MCF 10A (cell line): ENCODE measurements around the gene RIMBP3C. TPM values are rescaled to one million over a fixed set of nuclear protein-coding genes. Genes with fewer than 3 reads are reported as not detected.

Source experiments
- BruUV-seq: library from RNA; stranded (reverse); fragments of 400-500 nt; replicated peaks from 2 replicates; lab custom pipeline; 2021; lab: Mats Ljungman, UMichigan
- CTCF ChIA-PET: fragments of 300-600 bp; sonication (Branson Sonifier 250); formaldehyde crosslinking; extraction: SDS; loops from one replicate; lab custom pipeline; 2021; ENCODE audit warnings: antibody characterized with exemption, inconsistent platforms; lab: Yijun Ruan, JAX
- POLR2A ChIA-PET: fragments of 300-600, 350-650 bp; sonication (Branson Sonifier 250); formaldehyde crosslinking; extraction: SDS; loops from one replicate; lab custom pipeline; 2020; ENCODE audit warnings: antibody characterized with exemption, inconsistent platforms; lab: Yijun Ruan, JAX
- DNase-seq: peaks from one replicate; pipeline ENCODE4 v3.0.0-alpha.2; 2018; ENCODE audit not compliant: unreplicated experiment
- H3K27ac Mint-ChIP-seq: one replicate; pipeline ENCODE4 v1.8.0; 2022; ENCODE audit warnings: mild to moderate bottlenecking, low read depth, mixed read lengths; ENCODE audit not compliant: unreplicated experiment
- H3K27me3 Mint-ChIP-seq: one replicate; pipeline ENCODE4 v1.8.0; 2022; ENCODE audit warnings: mixed read lengths; ENCODE audit not compliant: insufficient read depth, unreplicated experiment
- H3K36me3 Mint-ChIP-seq: one replicate; pipeline ENCODE4 v1.8.0; 2022; ENCODE audit warnings: mild to moderate bottlenecking, moderate library complexity, mixed read lengths; ENCODE audit not compliant: insufficient read depth, unreplicated experiment
- H3K4me1 Mint-ChIP-seq: one replicate; pipeline ENCODE4 v1.8.0; 2022; ENCODE audit warnings: mixed read lengths; ENCODE audit not compliant: insufficient read depth, unreplicated experiment
- H3K4me3 Mint-ChIP-seq: one replicate; pipeline ENCODE4 v1.8.0; 2022; ENCODE audit warnings: mild to moderate bottlenecking, moderate library complexity, mixed read lengths; ENCODE audit not compliant: unreplicated experiment
- H3K9me3 Mint-ChIP-seq: one replicate; pipeline ENCODE4 v1.8.0; 2022; ENCODE audit warnings: mixed read lengths; ENCODE audit not compliant: unreplicated experiment
- intact Hi-C: fragments of 100-400 bp; cut with micrococcal nuclease; formaldehyde crosslinking; loops from 2 replicates; pipeline ENCODE4 v1.14.1; 2022
- total RNA-seq: library from RNA; stranded (reverse); gene quantifications from 2 replicates; pipeline ENCODE4 v1.2.3, GENCODE V29; 2022
- TF ChIP-seq, protein P1 (sequence below): fragments of 200-600 bp; IDR thresholded peaks from one replicate; pipeline ENCODE4 v1.8.0; 2022; ENCODE audit warnings: antibody characterized with exemption, mild to moderate bottlenecking; ENCODE audit not compliant: unreplicated experiment

The RIMBP3C gene
- total RNA-seq, 1 experiment from 2014 or later = 0.14 TPM

DNA sequence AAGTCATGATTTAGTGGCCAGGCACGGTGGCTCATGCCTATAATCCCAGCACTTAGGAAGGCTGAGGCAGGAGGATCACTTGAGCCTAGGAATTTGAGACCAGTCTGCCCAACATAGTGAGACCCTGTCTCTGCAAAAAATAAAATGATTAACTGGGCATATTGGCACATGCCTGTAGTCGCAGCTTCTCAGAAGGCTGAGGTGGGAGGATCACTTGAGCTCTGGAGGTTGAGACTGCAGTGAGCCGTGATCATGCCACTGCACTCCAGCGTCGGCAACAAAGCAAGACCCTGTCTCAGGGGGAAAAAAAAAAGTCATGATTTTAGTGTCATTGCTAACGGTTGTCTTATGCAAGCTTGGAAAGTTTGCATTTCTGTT is 28.2 kb upstream of the RIMBP3C start:
- Mint-ChIP-seq H3K27ac (no peak overlapping the region), H3K9me3 (no peaks in the 10 kb centered on the region), H3K27me3 (no peaks in the 10 kb centered on the region), H3K4me1 (peaks cover 10% of the 10 kb centered on the region), H3K36me3 (peaks cover 19% of the 10 kb centered on the region), H3K4me3 (no peak overlapping the region)
- ChIA-PET POLR2A (interaction anchor here (1.7 kb wide), 1 partner anchor 10 kb away, joined by 7 read pairs; no protein-coding TSS in a partner anchor), CTCF (interaction anchor here (0.9 to 1.9 kb wide), 3 partner anchors 14 to 51 kb away, joined by 3 to 6 read pairs (median 3); no protein-coding TSS in a partner anchor)
- intact Hi-C loops = no loop called here
- no TSS peak for BruUV-seq
- TF ChIP-seq, protein P1, sequence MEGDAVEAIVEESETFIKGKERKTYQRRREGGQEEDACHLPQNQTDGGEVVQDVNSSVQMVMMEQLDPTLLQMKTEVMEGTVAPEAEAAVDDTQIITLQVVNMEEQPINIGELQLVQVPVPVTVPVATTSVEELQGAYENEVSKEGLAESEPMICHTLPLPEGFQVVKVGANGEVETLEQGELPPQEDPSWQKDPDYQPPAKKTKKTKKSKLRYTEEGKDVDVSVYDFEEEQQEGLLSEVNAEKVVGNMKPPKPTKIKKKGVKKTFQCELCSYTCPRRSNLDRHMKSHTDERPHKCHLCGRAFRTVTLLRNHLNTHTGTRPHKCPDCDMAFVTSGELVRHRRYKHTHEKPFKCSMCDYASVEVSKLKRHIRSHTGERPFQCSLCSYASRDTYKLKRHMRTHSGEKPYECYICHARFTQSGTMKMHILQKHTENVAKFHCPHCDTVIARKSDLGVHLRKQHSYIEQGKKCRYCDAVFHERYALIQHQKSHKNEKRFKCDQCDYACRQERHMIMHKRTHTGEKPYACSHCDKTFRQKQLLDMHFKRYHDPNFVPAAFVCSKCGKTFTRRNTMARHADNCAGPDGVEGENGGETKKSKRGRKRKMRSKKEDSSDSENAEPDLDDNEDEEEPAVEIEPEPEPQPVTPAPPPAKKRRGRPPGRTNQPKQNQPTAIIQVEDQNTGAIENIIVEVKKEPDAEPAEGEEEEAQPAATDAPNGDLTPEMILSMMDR = no peak
- no peak for DNase-seq

DNA sequence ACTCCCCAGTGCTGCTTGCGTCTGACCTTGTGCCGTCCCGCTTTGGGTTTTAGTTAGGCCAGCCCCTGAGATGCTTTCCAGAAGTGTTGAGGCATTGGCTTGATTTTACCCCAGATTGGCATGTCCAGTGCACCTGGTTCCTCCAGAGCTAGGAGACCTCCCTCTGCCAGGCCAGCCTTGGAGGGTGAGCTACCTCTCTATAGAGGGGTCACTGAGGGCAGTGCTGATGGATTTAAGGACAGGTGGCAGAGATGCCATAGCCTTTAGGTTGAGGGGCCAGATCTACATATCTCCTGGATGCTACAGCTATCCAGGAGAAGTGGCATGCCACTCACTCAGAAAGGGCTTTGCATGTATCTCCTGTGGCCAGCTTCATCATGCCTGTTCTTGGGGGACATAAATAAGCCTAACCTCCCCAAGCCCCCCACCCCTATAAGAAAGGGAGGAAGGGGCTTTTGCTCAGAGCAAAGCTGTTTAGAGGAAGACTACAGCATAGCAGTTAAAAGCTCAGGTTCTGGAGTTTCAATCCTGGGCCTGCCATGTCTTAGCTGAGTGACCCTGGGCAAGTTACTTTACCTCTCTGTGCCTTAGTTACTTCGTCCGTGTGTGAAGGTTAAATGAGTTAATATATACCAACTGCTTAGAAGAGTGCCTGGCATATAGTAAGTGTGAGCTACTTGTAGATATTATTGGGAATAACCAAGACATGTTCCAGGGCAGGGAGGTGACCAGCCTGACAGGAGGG is 22.7 kb upstream of the RIMBP3C start:
- ChIA-PET CTCF (interaction anchor here (0.5 to 2.0 kb wide), 4 partner anchors 8 to 1633 kb away, joined by 3 to 8 read pairs (median 3); partner anchors contain the start of gene YDJC), POLR2A (interaction anchor here (0.8 to 1.6 kb wide), 6 partner anchors 14 to 68 kb away, joined by 3 to 6 read pairs (median 3); partner anchors contain the start of genes SDF2L1 and YDJC)
- DNase-seq = no peak
- no peaks in the 10 kb centered on the region for H3K27me3 Mint-ChIP-seq
- H3K36me3 Mint-ChIP-seq = peaks cover 28% of the 10 kb centered on the region
- H3K9me3 Mint-ChIP-seq = no peaks in the 10 kb centered on the region
- TF ChIP-seq, protein P1 = no peak
- H3K4me1 Mint-ChIP-seq = peaks cover 43% of the 10 kb centered on the region
- intact Hi-C loops = no loop called here
- no TSS peak for BruUV-seq
- no peak overlapping the region for H3K4me3 Mint-ChIP-seq
- no peak overlapping the region for H3K27ac Mint-ChIP-seq

DNA sequence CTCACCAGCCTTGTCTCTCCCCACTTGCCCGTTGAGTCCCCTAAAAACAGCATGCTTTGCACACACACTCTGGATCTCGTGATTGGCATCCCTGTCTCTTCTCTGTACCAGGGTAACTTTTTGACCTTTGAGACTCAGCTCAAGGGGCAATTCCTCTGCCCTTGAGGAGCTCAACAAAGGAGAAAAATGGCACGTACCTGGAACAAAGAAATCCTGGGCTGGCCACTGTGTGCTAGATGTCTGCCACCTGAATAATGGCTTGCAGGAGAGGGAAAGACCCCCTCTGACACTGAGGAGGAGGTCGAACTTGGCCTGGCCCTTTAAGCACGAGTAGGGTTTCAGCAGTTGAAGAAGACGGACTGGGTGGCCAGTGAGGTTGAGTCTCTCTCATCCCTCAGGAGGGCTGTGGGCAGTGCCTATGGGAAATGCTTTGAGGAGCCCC is 22.1 kb upstream of the RIMBP3C start:
- Mint-ChIP-seq H3K4me1 (peaks cover 43% of the 10 kb centered on the region), H3K36me3 (peaks cover 23% of the 10 kb centered on the region), H3K4me3 (no peak overlapping the region), H3K9me3 (no peaks in the 10 kb centered on the region), H3K27ac (no peak overlapping the region), H3K27me3 (no peaks in the 10 kb centered on the region)
- intact Hi-C loops = no loop called here
- TF ChIP-seq, protein P1 = no peak
- ChIA-PET CTCF (interaction anchor here (1.2 to 2.0 kb wide), 2 partner anchors 56 to 68 kb away, joined by 5 to 8 read pairs; partner anchors contain the start of gene YDJC), POLR2A (interaction anchor here (0.9 to 1.6 kb wide), 5 partner anchors 14 to 69 kb away, joined by 3 to 6 read pairs (median 3); partner anchors contain the start of genes SDF2L1 and YDJC)
- no TSS peak for BruUV-seq
- DNase-seq = no peak

DNA sequence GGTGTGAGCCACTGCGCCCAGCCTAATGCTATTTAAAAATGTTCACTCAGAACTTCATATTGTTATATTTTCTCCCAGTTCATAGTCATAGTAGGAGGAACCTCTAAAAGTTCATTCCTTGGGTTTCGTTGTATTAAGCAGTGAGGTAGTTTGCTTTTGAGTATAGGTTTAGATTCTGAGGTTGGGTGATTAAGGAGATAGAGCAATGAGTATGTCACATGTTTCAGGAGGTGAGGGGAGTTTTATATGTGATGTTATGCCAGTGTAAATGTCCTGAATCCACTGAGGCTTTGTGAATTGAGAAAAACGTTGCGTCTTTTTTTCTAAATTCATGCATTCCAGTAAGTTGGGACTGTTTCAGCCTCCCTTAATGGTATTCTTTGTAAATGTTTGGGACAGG is 20.4 kb upstream of the RIMBP3C start:
- Mint-ChIP-seq H3K27me3 (no peaks in the 10 kb centered on the region), H3K4me1 (peaks cover 43% of the 10 kb centered on the region), H3K27ac (peak overlapping the region; percentile 8), H3K9me3 (no peaks in the 10 kb centered on the region), H3K4me3 (no peak overlapping the region), H3K36me3 (peaks cover 30% of the 10 kb centered on the region)
- ChIA-PET POLR2A (no interaction called here), CTCF (no interaction called here)
- intact Hi-C loops = no loop called here
- DNase-seq = no peak
- TF ChIP-seq, protein P1 = no peak
- no TSS peak for BruUV-seq
